NCI-H2029 treated with DMSO at 0.1 percent for 48 hours (cell line): ENCODE results near the gene PTGER3.
"Not testable (repeated sequence)": the region's sequence is repeated elsewhere in the genome, so short reads cannot be mapped to it uniquely, and the experiment has no call there.

Experiments used
- DNase-seq: peaks from one replicate; lab custom pipeline; 2025; lab: John Stamatoyannopoulos, UW

PTGER3 gene

DNA sequence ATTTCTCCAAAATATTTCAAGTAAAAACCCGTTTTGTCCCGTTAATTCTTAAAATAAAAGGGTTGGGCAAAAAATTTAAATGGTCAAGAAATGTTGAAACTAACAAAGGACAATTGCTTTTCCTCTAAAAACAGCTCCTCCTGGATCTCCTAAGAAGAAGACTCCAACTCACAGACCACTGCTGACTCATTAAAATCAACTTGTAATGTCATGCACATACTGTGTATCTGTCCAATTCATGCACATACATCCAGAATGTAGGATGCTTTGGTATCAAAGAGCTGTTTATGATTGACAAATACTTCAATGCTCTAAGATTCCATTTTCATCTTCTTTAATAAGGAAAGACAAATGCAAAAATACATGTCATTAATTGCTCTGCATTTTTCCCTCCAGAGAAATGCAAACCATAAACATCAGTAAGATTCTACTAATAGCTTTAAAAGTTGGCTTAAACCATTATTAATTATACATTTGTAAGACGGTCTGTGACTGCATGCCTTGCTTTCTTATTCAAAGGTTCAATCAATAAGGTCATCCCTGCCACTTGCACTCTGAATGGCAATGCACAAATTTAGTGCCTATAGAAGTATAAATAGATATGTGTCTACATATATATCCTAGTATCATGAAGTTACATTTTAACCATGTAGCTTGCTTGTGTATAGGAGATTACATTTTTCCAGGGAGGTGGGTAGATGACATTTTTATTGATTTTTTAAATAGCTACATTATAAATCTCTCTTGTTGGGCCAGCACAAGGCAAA, 44.7 kb downstream of the PTGER3 start:
- DNase-seq, result no peak

DNA sequence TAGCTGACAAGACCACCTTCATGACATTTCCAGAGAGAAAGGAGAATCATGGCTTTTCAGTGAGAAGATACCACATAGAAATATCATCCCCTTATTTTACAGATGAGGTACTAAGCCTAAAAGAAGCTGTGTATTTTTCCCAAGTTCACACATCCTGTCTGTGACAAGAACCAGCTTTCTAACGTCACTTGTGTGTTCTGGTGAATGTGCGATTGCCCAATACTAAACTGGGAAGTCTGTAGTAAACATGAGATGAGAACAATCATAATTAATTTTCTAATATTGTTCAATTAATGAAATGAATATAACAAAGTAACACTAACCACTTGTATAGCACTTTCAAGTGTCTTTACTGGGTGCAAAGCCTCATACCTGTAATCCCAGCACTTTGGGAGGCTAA, 46.0 kb downstream of the PTGER3 start:
- DNase-seq, result no peak

DNA sequence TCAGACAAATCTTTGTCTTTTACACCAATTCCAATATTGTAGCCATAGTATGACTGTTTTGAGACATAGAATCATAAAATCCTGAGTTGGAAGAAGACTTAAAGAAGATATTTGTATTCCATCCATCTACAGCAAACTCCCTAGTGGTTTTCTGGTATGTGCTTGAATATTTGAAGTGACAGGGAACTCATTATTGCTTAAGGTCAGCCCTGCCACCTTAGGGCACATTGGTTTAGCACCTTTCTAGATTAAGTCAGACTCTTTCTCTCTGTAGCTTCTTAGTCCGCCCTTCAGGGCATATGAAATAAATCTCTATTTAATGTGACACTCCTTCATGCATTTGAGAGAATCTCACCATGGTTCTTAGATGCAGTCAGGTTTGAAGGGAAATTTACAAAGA, 49.8 kb downstream of the PTGER3 start:
- DNase-seq, result no peak

DNA sequence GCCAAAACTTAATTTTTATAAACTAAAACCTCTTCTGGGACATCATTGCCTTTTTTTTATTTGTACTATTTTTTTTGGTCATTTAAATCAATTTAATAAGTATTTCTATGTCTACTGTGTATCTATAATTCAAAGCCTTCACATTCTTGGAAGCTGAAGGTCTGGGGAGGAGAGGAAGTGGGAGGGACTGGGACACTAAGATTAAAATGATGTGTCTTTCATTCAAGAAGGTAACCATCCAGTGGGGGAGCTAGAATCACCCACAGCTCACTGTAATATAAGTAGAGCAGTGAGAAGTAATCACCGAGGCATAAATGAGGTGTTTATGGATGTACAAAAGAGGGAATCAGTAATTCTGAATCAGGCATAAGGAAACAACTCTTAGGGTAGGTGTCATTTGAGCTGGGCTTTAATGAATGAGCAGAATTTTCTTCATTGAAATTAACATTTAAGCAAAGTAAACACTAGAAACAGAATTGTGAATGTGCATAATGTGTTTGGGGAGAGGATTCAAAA, 52.8 kb downstream of the PTGER3 start:
- no peak for DNase-seq

GRCh38 chr1:70993798-70994197, 53.8 kb downstream of the PTGER3 start:
- no peak for DNase-seq

- DNase-seq, result no peak
These were observed 55.1 kb downstream of the PTGER3 start for GRCh38 chr1:70992521-70992920.

- DNase-seq, result peak; percentile 88
These were observed 57.0 kb downstream of the PTGER3 start for GRCh38 chr1:70990469-70991253.

DNA sequence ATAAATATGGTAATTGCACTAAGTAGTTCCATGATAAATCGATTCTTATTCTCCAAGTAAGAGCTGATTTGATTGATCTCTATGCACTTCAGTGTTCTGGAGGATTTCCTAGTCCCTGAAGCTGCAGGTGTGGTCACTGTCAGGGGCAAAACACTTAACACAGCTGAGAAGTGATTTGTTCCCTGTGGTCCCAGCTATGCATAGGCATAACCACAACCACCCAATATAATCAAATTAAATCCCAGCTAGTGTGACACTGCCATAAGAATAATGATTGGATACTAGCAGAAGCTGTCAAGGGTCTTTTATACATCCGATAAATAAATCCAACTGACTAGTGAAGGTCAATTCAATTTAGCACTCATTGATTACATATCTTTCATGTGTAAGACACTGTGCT, 60.1 kb downstream of the PTGER3 start:
- DNase-seq, result no peak

DNA sequence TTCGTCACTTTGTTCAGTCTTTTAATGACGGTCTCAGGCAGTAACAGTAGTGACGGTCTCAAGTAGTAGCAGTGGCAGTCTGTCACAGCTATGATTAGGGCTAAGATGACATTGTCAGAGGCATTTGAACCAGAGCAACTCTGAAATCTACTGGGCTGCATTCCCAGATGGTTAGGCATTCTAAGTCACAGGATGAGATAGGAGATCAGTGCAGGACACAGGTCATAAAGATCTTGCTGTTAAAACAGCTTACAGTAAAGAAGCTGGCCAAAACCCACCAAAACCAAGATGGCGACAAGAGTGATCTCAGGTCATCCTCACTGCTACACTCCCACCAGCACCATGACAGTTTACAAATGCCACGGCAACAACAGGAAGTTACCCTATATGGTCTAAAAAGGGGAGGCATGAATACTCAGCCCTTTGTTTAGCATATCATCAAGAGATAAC, 61.8 kb downstream of the PTGER3 start:
- not testable (repeated sequence) for DNase-seq

DNA sequence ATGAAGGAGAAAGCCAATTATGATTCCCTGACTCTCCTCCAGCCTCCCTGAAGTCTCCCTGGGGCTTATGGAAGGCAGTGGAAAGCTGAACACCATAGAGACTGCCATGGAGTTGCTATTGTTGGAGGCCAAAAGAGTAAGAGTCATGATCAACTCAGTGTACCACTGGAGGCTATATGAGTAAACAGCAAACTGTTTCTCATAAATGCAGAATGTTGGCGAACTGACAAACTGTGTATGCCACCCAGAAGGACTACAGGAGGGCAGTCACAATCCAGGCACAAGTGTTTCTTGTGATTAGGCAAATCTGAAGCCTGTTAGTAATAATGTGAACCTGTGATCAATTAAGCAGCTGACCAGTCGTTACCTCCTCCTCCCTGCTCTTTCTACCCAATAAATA, 62.3 kb downstream of the PTGER3 start:
- not testable (repeated sequence) for DNase-seq

DNA sequence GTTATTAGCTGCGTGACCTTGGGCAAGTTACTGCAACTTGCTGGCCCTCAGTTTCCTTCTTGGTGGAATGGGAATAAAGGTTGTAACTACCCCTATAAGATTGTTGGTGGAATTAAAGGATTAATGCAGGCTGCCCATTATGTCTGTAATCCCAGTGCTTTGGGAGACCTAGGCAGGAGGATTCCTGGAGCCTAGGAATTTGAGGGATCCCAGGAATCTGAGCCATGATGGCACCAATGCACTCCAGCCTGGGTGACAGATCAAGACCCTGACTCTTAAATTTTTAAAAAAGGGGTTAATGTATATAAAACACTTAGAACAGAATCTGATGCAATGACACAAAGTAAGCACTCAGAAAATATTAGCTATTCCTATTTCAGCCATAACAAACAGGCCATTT, 67.3 kb downstream of the PTGER3 start:
- no peak for DNase-seq

GRCh38 chr1:70979881-70980280, 67.7 kb downstream of the PTGER3 start:
- DNase-seq, result no peak

DNA sequence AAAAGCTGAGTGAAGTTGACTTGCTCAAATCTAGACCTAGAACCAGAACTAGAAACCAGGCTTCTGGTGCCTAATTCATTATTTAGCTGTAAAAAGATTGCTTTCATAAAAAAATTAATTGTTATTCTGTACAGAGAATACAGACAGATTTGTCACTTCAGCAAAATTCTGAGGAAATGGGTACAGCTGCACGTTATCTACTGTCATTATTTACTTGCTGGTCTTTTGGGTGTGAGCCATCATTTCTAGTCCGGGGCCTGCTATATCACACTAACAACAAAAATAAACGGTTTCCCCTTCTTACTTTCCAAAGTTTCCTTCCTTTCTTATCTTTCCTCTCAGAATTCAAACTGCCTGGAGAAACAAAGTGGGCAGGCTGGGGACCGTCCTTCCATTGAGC, 68.3 kb downstream of the PTGER3 start:
- no peak for DNase-seq

- no peak for DNase-seq
These were observed 69.0 kb downstream of the PTGER3 start for GRCh38 chr1:70978623-70979022.

- DNase-seq, result no peak
These were observed 70.0 kb downstream of the PTGER3 start for GRCh38 chr1:70977575-70977974.

GRCh38 chr1:70977041-70977440, 70.6 kb downstream of the PTGER3 start:
- no peak for DNase-seq

GRCh38 chr1:70973754-70974153, 73.9 kb downstream of the PTGER3 start:
- no peak for DNase-seq

GRCh38 chr1:70970407-70970806, 77.2 kb downstream of the PTGER3 start:
- no peak for DNase-seq

DNA sequence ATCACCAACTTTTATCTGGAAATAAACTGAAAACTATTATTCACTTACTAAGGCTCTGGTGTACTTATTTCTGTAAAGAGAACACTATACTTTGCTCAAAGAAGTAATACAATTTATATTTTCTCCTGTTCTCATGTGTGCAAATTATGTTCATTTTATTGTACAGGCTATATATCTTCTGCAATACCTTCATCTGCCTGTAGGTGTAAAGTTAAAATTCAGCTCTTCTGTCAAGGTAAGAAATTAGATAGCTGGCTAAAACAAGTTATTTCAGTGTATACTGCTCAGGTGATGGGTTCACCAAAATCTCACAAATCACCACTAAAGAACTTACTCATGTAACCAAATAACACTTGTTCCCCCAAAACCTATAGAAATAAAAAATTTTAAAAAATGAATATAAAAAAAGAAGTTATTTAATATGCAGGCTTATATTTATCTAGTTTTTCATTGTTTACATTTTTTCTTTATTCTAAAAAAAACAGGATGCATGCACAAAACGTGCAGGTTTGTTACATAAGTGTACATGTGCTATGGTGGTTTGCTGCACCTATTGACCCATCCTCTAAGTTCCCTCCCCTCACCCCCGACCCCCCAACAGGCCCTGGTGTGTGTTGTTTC, 81.5 kb downstream of the PTGER3 start:
- peak; percentile 3 for DNase-seq

GRCh38 chr1:70963374-70963773, 84.2 kb downstream of the PTGER3 start:
- no peak for DNase-seq

DNA sequence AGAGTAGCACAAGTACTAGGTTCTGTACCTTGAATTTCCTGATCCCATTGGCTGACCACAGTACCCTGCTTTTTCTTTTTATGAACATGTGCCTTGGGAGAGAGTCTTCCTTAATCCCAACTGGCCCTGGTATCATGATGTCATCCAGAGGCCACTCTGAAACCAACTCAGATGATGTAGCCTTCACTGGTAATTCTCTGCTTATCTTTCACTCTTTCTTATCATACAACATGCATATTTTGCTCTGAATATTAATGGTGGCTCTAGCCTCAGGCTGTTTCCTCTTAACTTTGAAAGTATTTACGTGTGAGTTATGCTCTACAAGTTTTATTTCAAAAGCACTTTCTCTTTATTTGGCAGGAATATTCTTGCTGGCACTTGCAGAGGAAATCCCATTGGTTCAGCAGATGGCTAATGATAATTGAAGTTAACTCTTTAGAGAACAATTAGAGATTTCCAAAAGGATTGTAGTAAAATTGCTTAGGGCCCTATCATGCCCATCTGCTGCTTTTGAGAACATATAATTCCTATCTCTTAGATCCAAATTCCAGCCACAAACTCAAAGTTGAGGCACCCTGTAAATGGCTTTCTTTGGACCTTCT, 86.1 kb downstream of the PTGER3 start:
- no peak for DNase-seq

GRCh38 chr1:70948396-70949017, 99.1 kb downstream of the PTGER3 start:
- no peak for DNase-seq
